Measurements from ENCODE around the gene R3HCC1L. TPM values are rescaled to one million over a fixed set of nuclear protein-coding genes. Genes with fewer than 3 reads are reported as not detected.

R3HCC1L gene
- total and polyA plus RNA-seq, 2 donors (not counting 1 experiment from before 2014, with no cell fraction given), result 11.6 to 25.1 TPM

DNA sequence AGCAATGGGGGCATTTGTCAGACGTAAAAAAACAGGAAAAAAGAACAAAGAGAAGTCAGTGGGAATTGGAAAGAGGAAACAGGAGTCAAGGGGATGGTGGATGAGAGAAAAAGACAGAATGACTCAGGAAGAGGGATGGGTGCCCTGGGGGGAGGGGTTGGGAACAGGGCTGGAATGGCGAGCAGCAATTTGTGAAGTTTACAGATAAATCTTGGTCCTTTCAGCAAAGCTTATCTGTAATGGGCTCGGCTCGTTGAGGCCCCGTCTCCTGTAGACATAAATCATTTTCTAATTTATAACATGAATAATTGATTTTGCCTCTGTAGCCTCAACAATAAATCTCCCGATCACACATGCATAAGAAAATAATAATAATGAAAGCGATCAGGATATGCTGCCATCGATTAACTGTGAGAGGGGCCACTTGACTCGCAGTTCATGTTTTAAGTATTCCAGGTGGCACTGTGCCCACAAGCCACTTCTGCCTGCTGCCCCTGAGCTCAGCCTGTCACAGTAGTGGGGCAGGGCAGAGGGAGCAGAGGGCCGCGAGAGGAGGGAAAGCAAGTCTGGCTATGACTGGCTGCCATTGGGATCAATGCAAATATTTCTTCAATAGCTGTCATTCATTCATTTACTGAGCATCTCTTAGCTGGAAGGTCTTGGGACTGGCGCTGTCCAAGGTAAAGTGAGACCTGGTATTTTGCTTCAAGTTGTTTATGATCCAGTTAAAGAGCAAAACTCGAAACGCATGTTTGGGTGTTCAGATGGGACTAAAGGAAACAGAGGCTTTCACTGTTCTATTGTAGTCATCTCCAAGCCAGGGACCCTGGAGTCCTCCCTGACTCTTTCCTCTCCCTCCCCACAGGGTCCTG lies 47.4 kb upstream of the R3HCC1L start:
- Histone ChIP-seq H3K4me2 (replicated peaks; ENCODE audit: low read depth, low read length, poor library complexity, severe bottlenecking) (no peak overlapping the region), H2AFZ (ENCODE audit: insufficient read depth, low read depth, low read length, poor library complexity, severe bottlenecking) (no peak overlapping the region), H3K9ac (ENCODE audit: low read length) (no peak overlapping the region), H3K27me3 (replicated peaks in 1 of 4; ENCODE audit: control extremely low read depth in 1 of 4, control insufficient read depth in 3 of 4, insufficient read depth in 4 of 4, low read length in 3 of 4) (peaks cover 0 to 9% (median 0%) of the 10 kb centered on the region in 4 experiments), H3K4me3 (ENCODE audit: control extremely low read depth in 1 of 5, extremely low read depth in 1 of 5, insufficient read depth in 1 of 5, low read depth in 2 of 5, low read length in 4 of 5) (no peak overlapping the region), H4K20me1 (ENCODE audit: control insufficient read depth, insufficient read depth, low read length, poor library complexity, severe bottlenecking) (no peaks in the 10 kb centered on the region), H3K9me3 (ENCODE audit: control extremely low read depth in 1 of 3, control insufficient read depth in 2 of 3, insufficient read depth in 1 of 3, low read length in 2 of 3) (no peaks in the 10 kb centered on the region), H3K79me2 (ENCODE audit: control insufficient read depth, insufficient read depth, low read length) (no peaks in the 10 kb centered on the region), H3K36me3 (replicated peaks in 1 of 2; ENCODE audit: control extremely low read depth in 1 of 2, control insufficient read depth in 1 of 2, extremely low read depth in 1 of 2, insufficient read depth in 2 of 2, low read length in 1 of 2) (no peaks in the 10 kb centered on the region), H3K4me1 (ENCODE audit: control insufficient read depth in 2 of 2, insufficient read depth in 2 of 2, low read length in 2 of 2) (no peaks in the 10 kb centered on the region), H3K27ac (ENCODE audit: low read length in 2 of 2) (no peak overlapping the region)
- ChIA-PET POLR2A (no interaction called here), CTCF (no interaction called here)
- no peak for TF ChIP-seq EZH2 (IDR thresholded peaks at IDR 0.05; ENCODE audit: borderline replicate concordance, insufficient read depth, low read depth, low read length, poor library complexity, severe bottlenecking)
- TF ChIP-seq, protein P1, sequence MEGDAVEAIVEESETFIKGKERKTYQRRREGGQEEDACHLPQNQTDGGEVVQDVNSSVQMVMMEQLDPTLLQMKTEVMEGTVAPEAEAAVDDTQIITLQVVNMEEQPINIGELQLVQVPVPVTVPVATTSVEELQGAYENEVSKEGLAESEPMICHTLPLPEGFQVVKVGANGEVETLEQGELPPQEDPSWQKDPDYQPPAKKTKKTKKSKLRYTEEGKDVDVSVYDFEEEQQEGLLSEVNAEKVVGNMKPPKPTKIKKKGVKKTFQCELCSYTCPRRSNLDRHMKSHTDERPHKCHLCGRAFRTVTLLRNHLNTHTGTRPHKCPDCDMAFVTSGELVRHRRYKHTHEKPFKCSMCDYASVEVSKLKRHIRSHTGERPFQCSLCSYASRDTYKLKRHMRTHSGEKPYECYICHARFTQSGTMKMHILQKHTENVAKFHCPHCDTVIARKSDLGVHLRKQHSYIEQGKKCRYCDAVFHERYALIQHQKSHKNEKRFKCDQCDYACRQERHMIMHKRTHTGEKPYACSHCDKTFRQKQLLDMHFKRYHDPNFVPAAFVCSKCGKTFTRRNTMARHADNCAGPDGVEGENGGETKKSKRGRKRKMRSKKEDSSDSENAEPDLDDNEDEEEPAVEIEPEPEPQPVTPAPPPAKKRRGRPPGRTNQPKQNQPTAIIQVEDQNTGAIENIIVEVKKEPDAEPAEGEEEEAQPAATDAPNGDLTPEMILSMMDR (IDR thresholded peaks at IDR 0.05), result no peak
- Mint-ChIP-seq H3K9me3 (ENCODE audit: insufficient read depth) (no peaks in the 10 kb centered on the region), H3K27ac (no peak overlapping the region), H3K27me3 (peaks cover 15% of the 10 kb centered on the region), H3K4me3 (no peak overlapping the region), H3K4me1 (no peaks in the 10 kb centered on the region)
- intact Hi-C loops (cut with micrococcal nuclease), result no loop called here
- DNase-seq, result no peak
- no peak for ATAC-seq (ENCODE audit: low read depth)
- 66% methylated on average over 6 of the region's 14 CpGs for WGBS (ENCODE audit: insufficient coverage)
